ENCODE measurements around the gene ANKRD37.
"Not testable (repeated sequence)": the region's sequence is repeated elsewhere in the genome, so short reads cannot be mapped to it uniquely, and the experiment has no call there.

ANKRD37 gene, protein sequence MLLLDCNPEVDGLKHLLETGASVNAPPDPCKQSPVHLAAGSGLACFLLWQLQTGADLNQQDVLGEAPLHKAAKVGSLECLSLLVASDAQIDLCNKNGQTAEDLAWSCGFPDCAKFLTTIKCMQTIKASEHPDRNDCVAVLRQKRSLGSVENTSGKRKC

DNA sequence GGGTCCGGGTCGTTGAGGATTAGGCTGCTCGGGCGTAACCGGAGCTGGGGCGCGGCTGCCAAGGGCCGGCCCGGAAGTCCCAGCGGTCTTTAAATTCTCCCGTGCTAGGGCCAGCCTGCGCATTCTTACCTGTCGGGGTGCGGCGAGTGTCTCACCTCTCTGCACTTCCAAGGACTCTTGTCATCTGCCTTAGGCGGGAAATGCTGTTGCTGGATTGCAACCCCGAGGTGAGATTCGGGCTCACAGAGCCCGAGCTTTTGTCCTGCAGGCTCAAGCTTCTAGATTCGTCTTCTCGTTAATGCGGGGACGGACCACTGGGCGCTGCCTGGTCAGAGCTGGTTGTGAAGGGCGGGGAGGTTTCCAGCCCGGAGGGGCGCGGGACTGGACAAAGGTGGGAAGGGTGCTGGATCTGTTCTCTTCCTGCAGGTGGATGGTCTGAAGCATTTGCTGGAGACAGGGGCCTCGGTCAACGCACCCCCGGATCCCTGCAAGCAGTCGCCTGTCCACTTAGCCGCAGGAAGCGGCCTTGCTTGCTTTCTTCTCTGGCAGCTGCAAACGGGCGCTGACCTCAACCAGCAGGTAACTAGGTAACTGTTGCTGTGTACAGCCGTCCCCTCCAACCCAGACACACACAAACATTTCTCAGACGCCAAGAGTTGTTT lies at the start of gene ANKRD37:
Gene ANKRD37, plus strand, starts transcription at position 118 of the 662 bp plus-strand sequence. Its CDS starts 83 bp downstream, at position 201.
- no peak for DNase-seq (ENCODE audit: low read depth, low spot score)

DNA sequence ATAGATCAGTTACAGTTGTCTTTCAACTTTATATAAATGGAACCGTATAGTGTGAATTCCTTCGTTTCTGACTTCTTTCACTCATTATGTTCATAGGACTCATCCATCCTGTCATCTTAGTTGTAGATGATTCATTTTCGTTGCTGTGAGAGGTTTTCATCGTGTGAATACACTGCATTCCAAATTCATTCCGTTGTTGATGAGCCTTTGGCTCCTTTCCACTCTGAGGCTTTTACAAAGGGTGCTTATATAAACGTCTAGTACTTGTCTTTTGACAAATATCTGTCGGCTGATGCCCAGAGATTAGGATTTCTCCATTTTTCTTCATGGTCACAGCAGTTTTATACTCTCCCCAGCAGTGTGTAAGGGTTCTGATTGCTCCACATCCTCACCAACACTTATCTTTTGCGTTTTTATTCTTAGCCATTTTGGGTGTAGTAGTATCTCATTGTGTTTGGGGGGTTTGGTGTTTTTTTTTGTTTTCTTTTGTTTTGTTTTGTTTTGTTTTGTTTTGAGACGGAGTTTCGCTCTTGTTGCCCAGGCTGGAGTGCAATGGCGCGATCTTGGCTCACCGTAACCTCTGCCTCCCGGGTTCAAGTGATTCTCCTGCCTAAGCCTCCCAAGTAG lies 49.6 kb upstream of the ANKRD37 start:
- DNase-seq (ENCODE audit: low read depth, low spot score), result no peak

- DNase-seq (ENCODE audit: low read depth, low spot score), result no peak
These were observed 45.0 kb upstream of the ANKRD37 start for GRCh38 chr4:185351691-185352090.

GRCh38 chr4:185352202-185352601 lies 44.4 kb upstream of the ANKRD37 start:
- no peak for DNase-seq (ENCODE audit: low read depth, low spot score)

DNA sequence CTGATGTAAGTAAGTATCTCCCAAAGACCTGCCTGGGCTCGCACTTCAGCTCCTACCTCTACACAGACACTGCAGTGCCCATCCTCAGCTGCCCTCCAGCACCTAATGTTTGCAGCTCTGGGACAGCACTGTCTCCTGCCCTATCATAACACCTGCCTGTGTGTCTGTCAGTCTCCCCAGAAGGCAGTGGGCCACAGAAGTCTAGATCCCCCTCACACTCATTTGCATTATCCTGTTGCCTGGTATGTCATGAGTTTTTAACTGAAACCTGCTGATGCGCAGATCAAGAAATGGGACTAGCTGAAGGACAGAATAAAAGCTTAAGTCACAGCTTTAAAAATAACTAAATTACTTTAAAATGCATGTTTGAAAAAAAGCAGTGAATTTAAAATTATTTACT lies 43.9 kb upstream of the ANKRD37 start:
- no peak for DNase-seq (ENCODE audit: low read depth, low spot score)

GRCh38 chr4:185357211-185357610 lies 39.4 kb upstream of the ANKRD37 start:
- DNase-seq (ENCODE audit: low read depth, low spot score), result no peak

GRCh38 chr4:185357733-185358440 lies 38.8 kb upstream of the ANKRD37 start:
- DNase-seq (ENCODE audit: low read depth, low spot score), result no peak

DNA sequence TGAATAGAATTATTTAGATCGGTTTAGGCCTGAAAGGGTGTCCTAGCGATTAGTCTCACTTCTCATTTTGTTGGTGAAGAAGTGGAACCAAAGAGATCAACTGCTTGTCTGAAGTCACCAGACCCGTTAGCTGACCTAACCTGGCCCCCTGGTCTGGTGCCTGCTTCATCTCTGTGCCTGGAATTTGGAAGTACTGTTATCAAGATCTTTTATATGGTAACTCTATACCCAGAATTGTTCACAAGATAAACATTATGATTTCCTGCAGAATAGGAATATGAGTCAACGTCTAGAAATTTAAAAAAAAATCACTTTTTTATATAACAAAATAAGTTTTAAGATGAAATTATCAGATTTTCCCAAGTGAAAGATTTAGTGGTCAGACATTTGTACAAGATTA lies 38.1 kb upstream of the ANKRD37 start:
- no peak for DNase-seq (ENCODE audit: low read depth, low spot score)

DNA sequence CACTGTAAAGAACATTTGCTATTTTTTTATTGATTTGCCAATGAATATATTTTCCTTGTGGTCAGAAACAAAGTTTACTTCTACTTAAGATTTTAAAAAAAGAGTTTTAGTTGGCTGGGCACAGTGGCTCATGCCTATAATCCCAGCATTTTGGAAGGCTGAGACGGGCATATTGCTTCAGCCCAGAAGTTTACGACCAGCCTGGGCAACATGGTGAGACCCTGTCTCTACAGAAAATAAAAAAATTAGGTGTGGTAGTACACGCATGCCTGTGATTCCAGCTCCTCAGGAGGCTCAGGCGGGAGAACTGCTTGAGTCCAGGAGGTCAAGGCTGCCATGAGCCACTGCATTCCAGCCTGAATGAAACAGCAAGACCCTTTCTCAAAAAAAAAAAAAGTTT lies 37.7 kb upstream of the ANKRD37 start:
- DNase-seq (ENCODE audit: low read depth, low spot score), result no peak

- no peak for DNase-seq (ENCODE audit: low read depth, low spot score)
These were observed 36.7 kb upstream of the ANKRD37 start for GRCh38 chr4:185359767-185360446.

- no peak for DNase-seq (ENCODE audit: low read depth, low spot score)
These were observed 34.8 kb upstream of the ANKRD37 start for GRCh38 chr4:185361872-185362271.

DNA sequence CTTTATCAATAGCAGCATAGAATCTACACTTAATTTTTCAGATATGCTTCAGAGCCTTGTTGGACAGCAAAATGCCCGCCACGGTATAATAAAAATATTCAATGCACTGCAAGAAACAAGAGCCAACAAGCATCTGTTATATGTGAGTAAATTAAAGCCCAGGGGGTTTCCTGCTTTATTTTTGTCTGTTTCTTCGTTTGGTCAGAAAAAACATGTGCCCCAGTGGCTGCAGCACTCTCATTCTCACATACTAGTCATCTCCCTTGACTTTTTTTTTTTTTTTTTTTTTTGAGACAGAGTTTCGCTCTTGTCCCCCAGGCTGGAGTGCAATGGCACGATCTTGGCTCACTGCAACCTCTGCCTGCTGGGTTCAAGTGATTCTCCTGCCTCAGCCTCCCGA lies 34.1 kb upstream of the ANKRD37 start:
- not testable (repeated sequence) for DNase-seq (ENCODE audit: low read depth, low spot score)

GRCh38 chr4:185363251-185363650 lies 33.4 kb upstream of the ANKRD37 start:
- no peak for DNase-seq (ENCODE audit: low read depth, low spot score)

GRCh38 chr4:185364886-185365285 lies 31.8 kb upstream of the ANKRD37 start:
- no peak for DNase-seq (ENCODE audit: low read depth, low spot score)

DNA sequence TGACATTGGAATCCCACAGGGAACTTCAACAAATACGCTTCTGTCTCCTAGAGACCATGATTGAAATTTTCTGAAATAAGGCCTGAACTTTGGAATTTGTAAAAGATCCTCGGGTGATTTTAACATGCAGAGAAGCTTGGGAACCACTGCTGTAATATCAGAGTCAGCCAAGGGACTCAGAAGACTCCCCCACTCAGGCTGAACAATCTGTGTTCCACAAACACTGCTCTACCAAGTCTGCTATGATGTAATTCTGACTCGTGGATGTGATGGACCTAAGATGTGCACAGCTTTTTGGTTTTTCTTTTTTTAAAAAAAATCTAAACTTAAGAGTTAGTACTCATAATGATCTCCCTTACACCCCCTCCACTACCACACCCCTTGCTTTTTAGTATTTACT lies 26.9 kb upstream of the ANKRD37 start:
- DNase-seq (ENCODE audit: low read depth, low spot score), result no peak

GRCh38 chr4:185370268-185370949 lies 26.2 kb upstream of the ANKRD37 start:
- DNase-seq (ENCODE audit: low read depth, low spot score), result no peak

DNA sequence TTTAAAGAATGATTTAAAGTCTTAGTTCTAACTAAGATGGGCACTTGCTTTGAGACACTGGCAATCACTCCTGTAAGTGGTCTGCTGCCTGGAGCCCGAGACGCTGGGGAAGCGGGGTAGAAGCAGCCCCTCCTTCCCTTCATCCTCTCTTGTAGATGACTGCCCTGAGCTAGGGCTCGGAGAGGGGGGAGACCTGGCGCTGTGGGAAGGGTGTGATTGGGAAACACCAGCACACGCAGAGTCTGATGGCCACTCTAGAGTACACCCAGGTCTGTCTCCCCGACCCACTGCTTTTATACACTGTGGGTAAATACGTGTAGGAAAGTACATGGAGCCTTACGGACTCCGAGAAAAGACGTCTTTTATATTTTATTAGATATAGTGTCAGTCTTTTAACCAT lies 24.9 kb upstream of the ANKRD37 start:
- no peak for DNase-seq (ENCODE audit: low read depth, low spot score)

- DNase-seq (ENCODE audit: low read depth, low spot score), result no peak
These were observed 22.6 kb upstream of the ANKRD37 start for GRCh38 chr4:185374027-185374426.

GRCh38 chr4:185374573-185374972 lies 22.1 kb upstream of the ANKRD37 start:
- DNase-seq (ENCODE audit: low read depth, low spot score), result no peak

DNA sequence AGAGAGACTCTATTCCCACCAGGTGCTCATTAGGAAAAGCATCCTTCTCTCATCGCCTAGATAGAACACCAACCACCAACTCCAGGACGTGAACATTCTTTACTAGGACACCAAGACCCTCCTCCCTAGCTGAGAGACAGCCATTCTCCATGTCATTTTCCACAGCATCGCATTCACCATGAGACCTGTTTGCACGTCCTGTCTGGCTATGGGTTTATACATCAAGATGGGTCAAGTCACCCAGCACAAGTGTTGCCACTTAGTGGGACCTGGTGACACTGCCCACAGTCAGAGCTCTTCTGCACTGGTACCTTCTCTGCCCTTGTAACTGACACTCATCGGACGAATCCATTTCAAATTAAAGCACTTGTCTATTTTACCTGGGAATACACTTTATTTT lies 18.4 kb upstream of the ANKRD37 start:
- no peak for DNase-seq (ENCODE audit: low read depth, low spot score)

Measured in ELF-1 (cell line).